Endothelial cell of umbilical vein (primary cell): ENCODE results near the gene CNKSR3. TPM values are rescaled to one million over a fixed set of nuclear protein-coding genes. Genes with fewer than 3 reads are reported as not detected.

Experiments
- BruUV-seq: library from RNA; stranded (reverse); fragments of 400-500 nt; replicated peaks from 2 replicates; lab custom pipeline; 2021; lab: Mats Ljungman, UMichigan
- CTCF ChIA-PET: fragments of 300-600, 350-600 bp; sonication (Branson Sonifier 250); formaldehyde crosslinking; loops from one replicate; lab custom pipeline; 2021; ENCODE audit warnings: antibody characterized with exemption, inconsistent platforms; lab: Charles Lee
- POLR2A ChIA-PET: fragments of 300-600, 350-600 bp; sonication (Branson Sonifier 250); formaldehyde crosslinking; loops from one replicate; lab custom pipeline; 2021; ENCODE audit warnings: antibody characterized with exemption, inconsistent platforms; lab: Charles Lee
- DNase-seq: peaks from one replicate; pipeline ENCODE4 v3.0.0-alpha.2; 2011; ENCODE audit warnings: low read depth, low spot score
- FAIRE-seq: peaks from 2 replicates; lab custom pipeline; 2011; peaks lifted over from hg19 to GRCh38; lab: Jason Lieb, UNC
- H2AFZ ChIP-seq: 2 replicates; pipeline ENCODE4 v1.6.0; 2012; ENCODE audit warnings: low read depth, low read length, control low read depth, inconsistent platforms
- H3K27ac ChIP-seq: 2 replicates; pipeline ENCODE4 v1.5.1; 2011; ENCODE audit warnings: low read depth, mild to moderate bottlenecking, control low read depth, low read length, moderate library complexity; ENCODE audit not compliant: insufficient read depth
- H3K27me3 ChIP-seq, 2 experiments: 2 replicates each; pipeline versions ENCODE4 v1.6.0 to v1.6.1; 2011; ENCODE audit warnings: low read length in 2 of 2, mixed read lengths in 1 of 2; ENCODE audit not compliant: control insufficient read depth in 2 of 2, insufficient read depth in 2 of 2
- H3K36me3 ChIP-seq, 2 experiments: 2 replicates in 1 of 2; 3 replicates in 1 of 2; pipeline ENCODE4 v1.5.1; 2011; ENCODE audit warnings: low read length in 2 of 2, mild to moderate bottlenecking in 1 of 2, moderate library complexity in 1 of 2; ENCODE audit not compliant: control insufficient read depth in 2 of 2, insufficient read depth in 2 of 2; ENCODE audit errors: extremely low read depth in 1 of 2
- H3K4me1 ChIP-seq: 3 replicates; pipeline ENCODE4 v1.5.1; 2011; ENCODE audit warnings: mild to moderate bottlenecking, low read length; ENCODE audit not compliant: control insufficient read depth, insufficient read depth; ENCODE audit errors: extremely low read depth
- H3K4me2 ChIP-seq: 2 replicates; pipeline ENCODE4 v1.6.1; 2011; ENCODE audit warnings: low read length, control low read depth, mixed read lengths; ENCODE audit not compliant: insufficient read depth
- H3K4me3 ChIP-seq, 3 experiments: fragments of 200-600 bp in 1 of 3; sonication (generic), shearing (Covaris generic) in 1 of 3; replicated peaks in 1 of 3; 2 replicates each; pipeline ENCODE4 v1.5.1; 2011 to 2016; ENCODE audit warnings: control low read depth in 3 of 3, low read length in 3 of 3, mild to moderate bottlenecking in 2 of 3, inconsistent platforms in 1 of 3, low read depth in 1 of 3, moderate library complexity in 1 of 3; ENCODE audit not compliant: insufficient read depth in 1 of 3
- H3K79me2 ChIP-seq: 2 replicates; pipeline ENCODE4 v1.6.0; 2012; ENCODE audit warnings: low read length, inconsistent platforms; ENCODE audit not compliant: control insufficient read depth, insufficient read depth
- H3K9ac ChIP-seq: replicated peaks from 2 replicates; pipeline ENCODE3; 2011; ENCODE audit warnings: low read length, control low read depth; ENCODE audit not compliant: insufficient read depth; ENCODE audit errors: extremely low read depth
- H3K9me1 ChIP-seq: replicated peaks from 3 replicates; pipeline ENCODE4 v1.6.0; 2011; ENCODE audit warnings: mild to moderate bottlenecking, low read length; ENCODE audit not compliant: control insufficient read depth, insufficient read depth; ENCODE audit errors: extremely low read depth
- H3K9me3 ChIP-seq: replicated peaks from 2 replicates; pipeline ENCODE4 v1.5.1; 2012; ENCODE audit warnings: low read length, inconsistent platforms; ENCODE audit not compliant: control insufficient read depth, insufficient read depth
- H4K20me1 ChIP-seq: replicated peaks from 2 replicates; pipeline ENCODE3; 2011; ENCODE audit warnings: mild to moderate bottlenecking, low read length; ENCODE audit not compliant: control insufficient read depth, insufficient read depth; ENCODE audit errors: extremely low read depth
- EZH2 ChIP-seq: IDR thresholded peaks from 2 replicates; pipeline ENCODE4 v1.6.1; 2012; ENCODE audit warnings: borderline replicate concordance, low read depth, mild to moderate bottlenecking, moderate library complexity, low read length, inconsistent platforms; ENCODE audit not compliant: severe bottlenecking
- FOS ChIP-seq: IDR thresholded peaks from 2 replicates; pipeline ENCODE4 v1.6.1; 2011; ENCODE audit warnings: mild to moderate bottlenecking, low read length, moderate library complexity, borderline replicate concordance; ENCODE audit not compliant: insufficient read depth
- GATA2 ChIP-seq: IDR thresholded peaks from 2 replicates; pipeline ENCODE4 v1.7.0; 2011; ENCODE audit warnings: low read depth, mild to moderate bottlenecking, moderate library complexity, mixed read lengths, low read length; ENCODE audit not compliant: insufficient read length, insufficient read depth
- JUN ChIP-seq: IDR thresholded peaks from 2 replicates; pipeline ENCODE4 v1.6.1; 2011; ENCODE audit warnings: borderline replicate concordance, low read depth; ENCODE audit not compliant: insufficient read length, insufficient read depth
- MYC ChIP-seq: IDR thresholded peaks from one replicate; pipeline ENCODE4 v1.6.1; 2011; ENCODE audit warnings: mild to moderate bottlenecking, low read depth, low read length
- POLR2A ChIP-seq: IDR thresholded peaks from 2 replicates; pipeline ENCODE4 v1.6.1; 2012; ENCODE audit warnings: low read depth, mild to moderate bottlenecking, control low read depth, low read length
- POLR2AphosphoS5 ChIP-seq: IDR thresholded peaks from 2 replicates; pipeline ENCODE4 v1.6.1; 2012; ENCODE audit warnings: low read depth, mild to moderate bottlenecking, control low read depth, low read length, moderate library complexity; ENCODE audit not compliant: insufficient read depth
- dilution Hi-C: fragments of 300-500 bp; cut with MboI; formaldehyde crosslinking; loops from one replicate; pipeline ENCODE4 v1.15.0; 2019; ENCODE audit warnings: low sequenced_read_pairs; ENCODE audit not compliant: extremely low pct_ligation_motif_present
- intact Hi-C: fragments of 100-400 bp; cut with micrococcal nuclease; formaldehyde crosslinking; loops from one replicate; pipeline ENCODE4 v1.10.0; 2022
- polyA plus RNA-seq, 4 experiments: library from polyadenylated mRNA; depleted of rRNA in 3 of 4; stranded (reverse) in 3 of 4; unstranded in 1 of 4; fragments of >200 nt; gene quantifications; 2 replicates each; pipeline versions ENCODE4 v1.2.1 to v1.2.3, GENCODE V29; 2011 to 2012; ENCODE audit warnings: missing spikeins in 1 of 4
- total RNA-seq: library from RNA; stranded (reverse); gene quantifications from 2 replicates; pipeline ENCODE4 v1.2.3, GENCODE V29; 2021
- TF ChIP-seq, protein P1 (sequence below), 2 donors: IDR thresholded peaks; 1 replicate in 1 of 2; 2 replicates in 1 of 2; pipeline ENCODE4 v1.5.1; 2011; ENCODE audit warnings: low read length in 2 of 2, mild to moderate bottlenecking in 2 of 2, moderate library complexity in 2 of 2, control low read depth in 1 of 2, inconsistent platforms in 1 of 2, low read depth in 1 of 2; ENCODE audit not compliant: insufficient read depth in 1 of 2; ENCODE audit errors: extremely low read depth in 1 of 2
- TF ChIP-seq, protein P2 (sequence below): IDR thresholded peaks from 2 replicates; pipeline ENCODE4 v1.6.1; 2011; ENCODE audit not compliant: insufficient read depth, insufficient read length

CNKSR3 gene
- total and polyA plus RNA-seq, 2 donors (not counting 3 experiments of a cell fraction or from before 2014, with no cell fraction given), result 2.3 to 15.6 TPM

DNA sequence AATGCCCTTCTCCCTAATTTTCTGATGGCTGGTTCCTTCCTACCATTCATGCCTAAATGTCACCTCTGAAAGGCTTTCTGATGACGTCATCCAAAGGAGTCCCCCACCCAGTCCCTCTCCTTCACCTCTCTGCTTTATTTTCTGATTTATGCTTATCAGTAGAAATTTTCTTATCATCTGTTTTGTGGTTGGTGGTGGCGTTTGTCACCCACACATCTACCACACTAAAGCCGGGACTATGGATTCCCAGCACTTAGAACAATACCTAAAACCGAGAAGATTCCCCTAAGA lies 9.0 kb downstream of the CNKSR3 start:
- intact Hi-C loops (loop anchor here (2.0 kb wide), 1 partner anchor 347 kb away; no protein-coding TSS in a partner anchor), dilution Hi-C loops (no loop called here)
- BruUV-seq, result no TSS peak
- H2AFZ ChIP-seq, result no peak overlapping the region
- H3K4me2 ChIP-seq, result no peak overlapping the region
- no peaks in the 10 kb centered on the region for H3K36me3 ChIP-seq
- H3K79me2 ChIP-seq, result no peaks in the 10 kb centered on the region
- no peaks in the 10 kb centered on the region for H3K27me3 ChIP-seq
- peaks cover 19% of the 10 kb centered on the region for H3K4me1 ChIP-seq
- ChIA-PET POLR2A (no interaction called here), CTCF (interaction anchor here (1.6 to 4.3 kb wide), 7 partner anchors 8 to 152 kb away, joined by 4 to 62 read pairs (median 7); partner anchors contain the start of gene CNKSR3)
- no peaks in the 10 kb centered on the region for H3K9me3 ChIP-seq
- H3K9ac ChIP-seq, result no peak overlapping the region
- FAIRE-seq (no peak), DNase-seq (no peak)
- no peaks in the 10 kb centered on the region for H4K20me1 ChIP-seq
- H3K9me1 ChIP-seq, result no peaks in the 10 kb centered on the region
- H3K27ac ChIP-seq, result no peak overlapping the region
- no peak overlapping the region for H3K4me3 ChIP-seq
- no peak for TF ChIP-seq JUN
- TF ChIP-seq, protein P1, sequence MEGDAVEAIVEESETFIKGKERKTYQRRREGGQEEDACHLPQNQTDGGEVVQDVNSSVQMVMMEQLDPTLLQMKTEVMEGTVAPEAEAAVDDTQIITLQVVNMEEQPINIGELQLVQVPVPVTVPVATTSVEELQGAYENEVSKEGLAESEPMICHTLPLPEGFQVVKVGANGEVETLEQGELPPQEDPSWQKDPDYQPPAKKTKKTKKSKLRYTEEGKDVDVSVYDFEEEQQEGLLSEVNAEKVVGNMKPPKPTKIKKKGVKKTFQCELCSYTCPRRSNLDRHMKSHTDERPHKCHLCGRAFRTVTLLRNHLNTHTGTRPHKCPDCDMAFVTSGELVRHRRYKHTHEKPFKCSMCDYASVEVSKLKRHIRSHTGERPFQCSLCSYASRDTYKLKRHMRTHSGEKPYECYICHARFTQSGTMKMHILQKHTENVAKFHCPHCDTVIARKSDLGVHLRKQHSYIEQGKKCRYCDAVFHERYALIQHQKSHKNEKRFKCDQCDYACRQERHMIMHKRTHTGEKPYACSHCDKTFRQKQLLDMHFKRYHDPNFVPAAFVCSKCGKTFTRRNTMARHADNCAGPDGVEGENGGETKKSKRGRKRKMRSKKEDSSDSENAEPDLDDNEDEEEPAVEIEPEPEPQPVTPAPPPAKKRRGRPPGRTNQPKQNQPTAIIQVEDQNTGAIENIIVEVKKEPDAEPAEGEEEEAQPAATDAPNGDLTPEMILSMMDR (IDR thresholded peaks at IDR 0.05; ENCODE audit: extremely low read depth in 1 of 2, insufficient read depth in 1 of 2, low read depth in 1 of 2, low read length in 2 of 2), result no peak
- TF ChIP-seq FOS, result no peak
- TF ChIP-seq POLR2A, result no peak
- TF ChIP-seq GATA2, result no peak
- no peak for TF ChIP-seq EZH2
- TF ChIP-seq MYC, result no peak
- no peak for TF ChIP-seq POLR2AphosphoS5
- TF ChIP-seq, protein P2, sequence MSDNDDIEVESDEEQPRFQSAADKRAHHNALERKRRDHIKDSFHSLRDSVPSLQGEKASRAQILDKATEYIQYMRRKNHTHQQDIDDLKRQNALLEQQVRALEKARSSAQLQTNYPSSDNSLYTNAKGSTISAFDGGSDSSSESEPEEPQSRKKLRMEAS, result no peak
